ENCODE measurements around the gene KDM1B. TPM values are rescaled to one million over a fixed set of nuclear protein-coding genes. Genes with fewer than 3 reads are reported as not detected.

Gene KDM1B
- total and polyA plus RNA-seq, 2 of the 8 experiments (the other 6 are each of a cell fraction or from before 2014, with no cell fraction given) = 3.7 to 7.5 TPM

DNA sequence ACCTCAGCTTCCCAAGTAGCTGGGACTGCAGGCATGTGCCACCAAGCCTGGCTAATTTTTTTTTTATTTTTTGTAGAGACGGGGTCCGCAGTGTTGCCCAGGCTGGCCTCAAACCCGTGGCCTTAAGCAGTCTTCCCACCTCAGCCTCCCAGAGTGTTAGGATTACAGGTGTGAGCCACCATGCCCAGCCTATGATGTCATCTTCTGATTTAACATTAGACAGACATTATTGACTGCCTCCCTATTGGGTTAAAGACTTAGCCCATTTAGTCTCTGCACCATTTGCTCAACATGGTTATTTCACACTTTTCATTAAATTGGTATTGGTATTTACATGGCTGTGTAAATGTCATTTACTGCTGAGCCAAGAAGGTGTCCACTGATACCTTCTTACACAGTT, 63.0 kb downstream of the KDM1B start (continued):
- TF ChIP-seq E2F6 (IDR thresholded peaks at IDR 0.05) = no peak
- TF ChIP-seq POLR2A (IDR thresholded peaks at IDR 0.05; ENCODE audit: control extremely low read depth in 1 of 2, low read depth in 2 of 2, low read length in 2 of 2) = no peak
- no peak for TF ChIP-seq CTBP2 (IDR thresholded peaks at IDR 0.05; ENCODE audit: borderline replicate concordance, insufficient read depth, insufficient read length, low read length)
- TF ChIP-seq SIN3A (conservative IDR thresholded peaks at IDR 0.05 in 1 of 2, IDR thresholded peaks at IDR 0.05 in 1 of 2; ENCODE audit: low read depth in 1 of 2, low read length in 2 of 2) = no peak
